Non-pigmented ciliary epithelial cell (primary cell): ENCODE results near the gene ASPM.
A peak's percentile ranks its signal among the peaks of the same experiment; 100 is the strongest.

Experiments
- DNase-seq: peaks from one replicate; pipeline ENCODE4 v3.0.0-alpha.2; 2010; ENCODE audit warnings: low read depth

Gene ASPM

DNA sequence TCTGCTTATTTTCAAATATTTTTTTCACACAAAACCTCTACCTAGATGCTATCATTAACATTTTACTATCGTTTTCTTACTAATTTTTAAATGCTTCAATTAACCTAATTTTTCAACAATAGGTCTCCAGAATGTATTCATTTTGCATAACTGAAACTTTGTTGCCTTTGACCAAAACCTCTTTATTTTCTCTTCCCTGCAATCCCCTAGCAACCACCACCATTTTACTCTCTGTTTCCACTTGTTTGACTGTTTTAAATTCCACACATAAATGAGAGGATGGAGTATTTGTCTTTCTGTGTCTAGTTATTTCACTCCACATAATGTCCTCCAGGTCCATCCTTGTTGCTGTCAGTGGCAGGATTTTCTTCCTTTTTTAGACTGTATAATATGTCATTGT lies 69.9 kb downstream of the ASPM start:
- no peak for DNase-seq

- DNase-seq: no peak
Observed at GRCh38 chr1:197073978-197074377, 72.5 kb downstream of the ASPM start.

DNA sequence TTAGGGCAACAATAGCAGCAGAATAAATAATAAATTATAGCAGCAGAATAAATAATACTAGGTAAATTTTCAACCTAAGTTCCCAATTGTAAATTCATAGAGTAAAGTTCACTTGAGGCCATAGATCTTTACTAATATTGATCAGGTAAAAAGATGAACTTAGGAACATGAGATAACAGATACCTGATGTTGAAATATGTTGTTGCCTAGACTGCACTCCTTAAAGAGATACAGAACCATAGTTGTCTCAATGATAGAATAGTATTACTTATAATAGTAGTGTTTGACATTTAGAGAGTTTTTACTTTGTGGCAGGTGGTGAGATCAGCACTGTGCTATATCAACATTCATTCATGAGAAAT lies 79.0 kb downstream of the ASPM start:
- DNase-seq: no peak

- DNase-seq: no peak
Observed at GRCh38 chr1:197066719-197067456, 79.6 kb downstream of the ASPM start, which contains the start of gene F13B. TSS of gene F13B (minus strand) at chr1:197067260. CDS start at chr1:197067223, 37 bp downstream.

GRCh38 chr1:197066277-197066676 lies 80.2 kb downstream of the ASPM start:
- no peak for DNase-seq

- peak; percentile 8 for DNase-seq
Observed at GRCh38 chr1:197065559-197065958, 80.9 kb downstream of the ASPM start.

DNA sequence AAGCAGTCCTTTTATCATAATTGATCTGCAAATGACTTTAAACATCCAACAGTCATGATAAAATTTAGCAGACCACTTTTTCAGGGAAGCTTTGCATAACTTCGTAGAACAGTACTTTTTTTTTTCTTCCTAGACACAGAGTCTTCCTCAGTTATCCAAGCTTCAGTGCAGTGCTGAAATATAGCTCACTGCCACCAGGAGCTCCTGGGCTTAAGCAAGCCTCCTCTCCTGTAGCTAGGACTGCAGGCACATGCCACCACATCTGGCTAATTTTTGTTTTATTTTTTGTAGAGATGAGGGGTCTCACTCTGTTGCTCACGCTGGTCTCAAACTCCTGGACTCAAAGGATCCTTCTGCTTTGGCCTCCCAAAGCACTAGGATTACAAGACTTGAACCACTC lies 83.3 kb downstream of the ASPM start:
- no peak for DNase-seq

DNA sequence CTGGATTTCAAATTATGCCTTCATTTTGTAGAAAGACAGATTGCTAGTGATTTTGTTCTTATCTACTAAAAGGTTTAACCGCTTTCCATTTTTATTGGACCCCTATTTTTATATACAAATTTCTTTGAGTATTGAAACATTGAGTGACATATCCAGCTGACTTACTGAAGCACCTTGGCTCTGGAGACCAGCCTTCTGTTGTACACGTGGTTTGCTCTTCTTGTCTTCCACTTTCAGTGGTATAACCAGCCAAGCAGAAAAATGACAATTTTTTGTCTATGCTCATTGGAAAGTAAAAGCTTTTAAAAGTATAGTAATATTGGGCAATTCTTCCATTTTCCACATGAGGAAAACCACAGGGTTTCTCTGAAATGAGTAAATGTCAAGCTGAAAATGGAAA lies 83.8 kb downstream of the ASPM start:
- no peak for DNase-seq

GRCh38 chr1:197049100-197049499 lies 97.4 kb downstream of the ASPM start:
- no peak for DNase-seq

GRCh38 chr1:197042676-197043341 lies 103.7 kb downstream of the ASPM start:
- no peak for DNase-seq

DNA sequence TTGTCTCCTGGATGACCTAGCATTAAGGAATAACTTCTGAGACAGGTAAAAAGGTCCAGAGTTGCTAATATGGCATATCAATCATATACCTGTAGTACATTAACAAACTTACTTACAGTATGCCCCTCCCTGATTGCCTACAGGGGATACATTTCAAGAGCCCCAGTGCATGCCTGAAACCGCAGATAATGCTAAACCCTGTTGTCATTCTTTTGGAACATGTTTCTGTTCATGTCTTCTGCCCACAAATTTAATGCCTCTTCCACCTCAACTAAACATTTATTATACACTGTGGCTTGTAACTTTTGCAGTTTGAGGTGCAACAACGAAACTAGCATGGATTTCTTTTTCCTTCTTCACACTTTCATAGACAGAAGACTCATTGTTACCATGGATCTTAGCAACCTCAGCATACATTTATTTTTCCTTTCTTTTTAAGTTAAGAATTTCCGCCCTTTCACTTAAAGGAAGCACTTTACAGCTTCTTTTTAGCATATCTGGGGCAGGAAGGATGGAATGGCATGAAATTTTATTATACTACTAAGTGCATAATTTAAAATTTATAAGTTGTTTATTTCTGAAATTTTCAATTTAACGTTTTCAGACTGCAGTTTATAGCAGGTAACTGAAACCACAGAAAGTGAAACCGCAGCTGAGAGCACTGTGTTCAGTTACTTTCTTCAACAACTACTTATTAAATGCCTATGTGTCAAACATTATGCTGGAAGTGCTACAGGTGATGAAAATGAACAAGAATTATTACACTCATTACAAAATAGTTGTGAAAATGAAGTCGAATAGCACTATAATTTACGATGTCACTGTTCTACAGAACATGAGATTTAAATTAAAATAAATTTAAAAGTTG lies 104.7 kb downstream of the ASPM start:
- no peak for DNase-seq

DNA sequence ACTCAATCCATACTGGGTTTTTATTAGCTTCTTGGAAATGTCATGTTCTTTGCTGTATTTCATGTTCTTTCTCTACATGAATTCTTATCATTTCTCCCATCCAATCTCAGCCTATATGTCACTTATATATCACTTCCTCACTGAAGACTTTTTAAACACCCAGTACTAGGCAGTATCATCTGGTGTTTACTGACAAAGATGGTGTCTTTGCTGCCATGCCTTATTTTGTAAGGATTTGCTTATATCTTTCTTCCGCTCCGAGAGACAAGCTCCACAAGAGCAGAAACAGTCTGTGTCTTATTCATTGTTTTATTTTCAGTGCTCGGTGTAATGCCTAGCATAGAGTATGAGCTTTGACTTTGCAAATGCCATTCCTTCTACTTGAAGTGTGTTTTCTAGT lies 109.6 kb downstream of the ASPM start:
- DNase-seq: no peak

- DNase-seq: peak; percentile 42
Observed at GRCh38 chr1:197034631-197035339, 111.7 kb downstream of the ASPM start.
